ENCODE data around the gene UBAC1. TPM values are rescaled to one million over a fixed set of nuclear protein-coding genes. Genes with fewer than 3 reads are reported as not detected.

The UBAC1 gene
- total RNA-seq, 2 experiments from 2014 or later, result 16.4 to 19.6 TPM

- Mint-ChIP-seq H3K27ac (peak overlapping the region; percentile 76), H3K4me3 (peak overlapping the region; percentile 88), H3K36me3 (ENCODE audit: low read depth) (peaks cover 51% of the 10 kb centered on the region), H3K27me3 (no peaks in the 10 kb centered on the region), H3K9me3 (peaks cover 5% of the 10 kb centered on the region), H3K4me1 (ENCODE audit: low read depth) (peaks cover 51% of the 10 kb centered on the region)
- TF ChIP-seq CTCF (IDR thresholded peaks at IDR 0.05), result no peak
- Histone ChIP-seq H3K9me3 (ENCODE audit: control insufficient read depth in 1 of 2, insufficient read depth in 1 of 2, low read length in 2 of 2) (peaks cover 8 to 14% of the 10 kb centered on the region in 2 experiments), H3K27me3 (ENCODE audit: control insufficient read depth in 1 of 2, insufficient read depth in 2 of 2, low read length in 2 of 2) (no peaks in the 10 kb centered on the region), H3K4me3 (ENCODE audit: low read length) (peak overlapping the region; percentile 79), H3K4me1 (ENCODE audit: insufficient read depth, low read length) (peaks cover 46% of the 10 kb centered on the region), H3K27ac (ENCODE audit: low read depth in 1 of 2, low read length in 2 of 2) (no peak overlapping the region), H3K36me3 (ENCODE audit: insufficient read depth, low read length) (peaks cover 17% of the 10 kb centered on the region)
- DNase-seq, result peak in 1 of 14 experiments; percentile 29
- POLR2A ChIA-PET, result interaction anchor here (1.6 to 1.8 kb wide), 2 partner anchors 45 to 53 kb away, joined by 3 to 4 read pairs; partner anchors contain the start of gene UBAC1
- intact Hi-C loops (cut with DNase I, micrococcal nuclease), result loop anchor here (2.0 to 10.0 kb wide), 4 partner anchors 54 to 1844 kb away; partner anchors contain the start of genes BRD3 (in 1 of the 2), DNLZ (in 1 of the 2), QSOX2 (in 1 of the 2) and UBAC1 (in 1 of the 2)
- CTCF ChIA-PET, result no interaction called here
- ATAC-seq (ENCODE audit: poor library complexity), result no peak
Measured at GRCh38 chr9:135908754-135909204, 52.4 kb downstream of the UBAC1 start.

- TF ChIP-seq CTCF (IDR thresholded peaks at IDR 0.05), result no peak
- Mint-ChIP-seq H3K4me3 (peak overlapping the region; percentile 88), H3K4me1 (ENCODE audit: low read depth) (peaks cover 53% of the 10 kb centered on the region), H3K9me3 (peaks cover 4% of the 10 kb centered on the region), H3K36me3 (ENCODE audit: low read depth) (peaks cover 45% of the 10 kb centered on the region), H3K27me3 (no peaks in the 10 kb centered on the region), H3K27ac (peak overlapping the region; percentile 76)
- H3K27me3 ChIP-seq (ENCODE audit: control insufficient read depth in 1 of 2, insufficient read depth in 2 of 2, low read length in 2 of 2), result no peaks in the 10 kb centered on the region
- H3K27ac ChIP-seq (ENCODE audit: low read depth in 1 of 2, low read length in 2 of 2), result peak overlapping the region in 1 of 2 donors; percentile 61
- intact Hi-C loops (cut with DNase I, micrococcal nuclease), result loop anchor here (2.0 to 10.0 kb wide), 4 partner anchors 54 to 1843 kb away; partner anchors contain the start of genes BRD3 (in 1 of the 2), DNLZ (in 1 of the 2), QSOX2 (in 1 of the 2) and UBAC1 (in 1 of the 2)
- peak overlapping the region; percentile 79 for H3K4me3 ChIP-seq (ENCODE audit: low read length)
- peaks cover 46% of the 10 kb centered on the region for H3K4me1 ChIP-seq (ENCODE audit: insufficient read depth, low read length)
- peak in 2 of 14 experiments; percentile 14 to 49 for DNase-seq
- ChIA-PET POLR2A (interaction anchor here (0.6 to 1.8 kb wide), 6 partner anchors 44 to 191 kb away, joined by 3 to 7 read pairs (median 4); partner anchors contain the start of gene UBAC1), CTCF (no interaction called here)
- no peak for ATAC-seq (ENCODE audit: poor library complexity)
- peaks cover 11% of the 10 kb centered on the region for H3K36me3 ChIP-seq (ENCODE audit: insufficient read depth, low read length)
- H3K9me3 ChIP-seq (ENCODE audit: control insufficient read depth in 1 of 2, insufficient read depth in 1 of 2, low read length in 2 of 2), result peaks cover 3 to 8% of the 10 kb centered on the region in 2 experiments
Measured at GRCh38 chr9:135908093-135908753, 53.0 kb downstream of the UBAC1 start.

- H3K36me3 ChIP-seq (ENCODE audit: insufficient read depth, low read length), result peaks cover 8% of the 10 kb centered on the region
- no peak for TF ChIP-seq CTCF (IDR thresholded peaks at IDR 0.05)
- H3K4me1 ChIP-seq (ENCODE audit: insufficient read depth, low read length), result peaks cover 46% of the 10 kb centered on the region
- peak within 1 kb of the TSS; percentile 94 for H3K4me3 Mint-ChIP-seq
- H3K27me3 Mint-ChIP-seq, result no peaks in the 10 kb centered on the region
- H3K27ac Mint-ChIP-seq, result peak within 1 kb of the TSS; percentile 78
- peaks cover 0 to 2% of the 10 kb centered on the region in 2 experiments for H3K9me3 ChIP-seq (ENCODE audit: control insufficient read depth in 1 of 2, insufficient read depth in 1 of 2, low read length in 2 of 2)
- POLR2A ChIA-PET, result interaction anchor here (0.6 to 1.8 kb wide), 7 partner anchors 9 to 192 kb away, joined by 3 to 7 read pairs (median 4); partner anchors contain the start of gene UBAC1
- peak within 1 kb of the TSS; percentile 79 for H3K4me3 ChIP-seq (ENCODE audit: low read length)
- peaks cover 42% of the 10 kb centered on the region for H3K36me3 Mint-ChIP-seq (ENCODE audit: low read depth)
- ATAC-seq (ENCODE audit: poor library complexity), result peak; percentile 88
- H3K27ac ChIP-seq (ENCODE audit: low read depth in 1 of 2, low read length in 2 of 2), result peak within 1 kb of the TSS in 1 of 2 donors; percentile 61
- DNase-seq, result peak; percentile 89 to 99 (median 96)
- intact Hi-C loops (cut with DNase I, micrococcal nuclease), result loop anchor here (1.0 to 10.0 kb wide), 8 partner anchors 43 to 1843 kb away; partner anchors contain the start of genes TMEM250 (in 2 of the 2), UBAC1 (in 2 of the 2), BRD3 (in 1 of the 2) and DNLZ (in 1 of the 2)
- peaks cover 4% of the 10 kb centered on the region for H3K9me3 Mint-ChIP-seq
- H3K27me3 ChIP-seq (ENCODE audit: control insufficient read depth in 1 of 2, insufficient read depth in 2 of 2, low read length in 2 of 2), result no peaks in the 10 kb centered on the region
- CTCF ChIA-PET, result interaction anchor here (0.7 kb wide), 1 partner anchor 60 kb away, joined by 4 read pairs; no protein-coding TSS in a partner anchor
- H3K4me1 Mint-ChIP-seq (ENCODE audit: low read depth), result peaks cover 57% of the 10 kb centered on the region
Measured at GRCh38 chr9:135907431-135908092, 53.6 kb downstream of the UBAC1 start, which contains the start of gene CAMSAP1. Gene CAMSAP1, minus strand, starts transcription at chr9:135907546. Its CDS starts 387 bp downstream, at chr9:135907159.
